Measurements from ENCODE around the gene RASSF8.
"Not testable (repeated sequence)": the region's sequence is repeated elsewhere in the genome, so short reads cannot be mapped to it uniquely, and the experiment has no call there.

RASSF8 gene

DNA sequence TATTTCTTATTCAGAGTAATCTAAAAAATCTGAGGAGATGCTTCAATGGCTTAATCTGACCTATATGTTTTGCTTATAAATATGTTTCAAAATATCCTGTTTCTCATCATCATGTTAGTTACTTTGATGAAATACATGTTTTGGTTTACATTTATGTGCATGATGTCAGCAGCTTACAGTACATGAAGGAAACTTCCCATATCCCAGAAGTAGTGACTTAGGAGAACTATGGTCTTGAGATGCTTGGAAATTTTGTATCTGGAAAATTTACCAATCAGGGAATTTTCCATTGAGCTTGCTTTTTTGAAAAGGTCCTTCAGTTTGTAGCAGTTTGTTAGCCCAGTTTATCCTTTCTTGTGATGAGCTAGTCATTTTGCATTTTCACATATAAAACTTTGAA is 73.3 kb downstream of the RASSF8 start:
- DNase-seq, result peak; percentile 72

DNA sequence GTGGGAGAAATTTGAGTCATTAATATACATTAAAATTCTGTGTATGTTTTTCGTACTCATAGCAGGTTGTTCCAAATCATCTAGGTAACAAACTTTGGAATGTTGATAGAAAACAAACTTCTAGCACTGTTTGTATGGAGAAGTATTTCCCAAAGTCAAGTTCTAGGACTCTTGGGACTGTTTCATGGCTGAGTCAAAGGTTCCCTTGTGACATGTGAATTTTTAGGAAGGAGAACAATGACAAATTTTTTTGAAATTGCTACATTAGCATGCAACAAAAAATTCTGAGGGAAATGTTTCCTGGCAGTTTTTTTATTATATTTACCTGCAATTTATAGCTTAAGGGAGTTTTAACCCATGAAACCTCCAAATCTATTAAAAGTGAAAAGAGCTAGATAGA is 73.8 kb downstream of the RASSF8 start:
- peak; percentile 59 for DNase-seq

DNA sequence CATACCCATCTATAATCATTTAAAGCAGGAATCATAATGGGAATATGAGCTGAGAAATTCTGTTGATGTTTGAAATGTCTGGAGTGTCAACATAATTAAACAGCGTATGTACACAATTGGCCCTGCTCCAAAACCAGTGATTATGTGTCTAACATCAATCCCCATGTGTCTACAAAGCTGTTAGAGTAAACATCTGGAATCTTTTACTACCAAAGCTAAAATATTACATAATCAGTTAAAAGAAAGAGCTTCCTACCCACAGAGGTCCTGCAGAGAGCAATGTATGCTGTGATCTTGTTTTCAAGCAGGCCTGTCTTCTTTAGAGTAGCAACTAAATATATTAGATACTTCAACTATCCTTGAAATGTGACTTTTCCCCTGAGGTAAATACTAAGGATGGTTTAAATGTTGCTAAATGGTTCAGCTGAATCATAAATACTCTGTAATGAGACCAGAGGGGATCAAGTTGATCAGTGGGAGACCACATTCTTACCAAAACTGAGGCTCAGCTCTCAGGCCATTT is 74.3 kb downstream of the RASSF8 start:
- DNase-seq, result no peak

DNA sequence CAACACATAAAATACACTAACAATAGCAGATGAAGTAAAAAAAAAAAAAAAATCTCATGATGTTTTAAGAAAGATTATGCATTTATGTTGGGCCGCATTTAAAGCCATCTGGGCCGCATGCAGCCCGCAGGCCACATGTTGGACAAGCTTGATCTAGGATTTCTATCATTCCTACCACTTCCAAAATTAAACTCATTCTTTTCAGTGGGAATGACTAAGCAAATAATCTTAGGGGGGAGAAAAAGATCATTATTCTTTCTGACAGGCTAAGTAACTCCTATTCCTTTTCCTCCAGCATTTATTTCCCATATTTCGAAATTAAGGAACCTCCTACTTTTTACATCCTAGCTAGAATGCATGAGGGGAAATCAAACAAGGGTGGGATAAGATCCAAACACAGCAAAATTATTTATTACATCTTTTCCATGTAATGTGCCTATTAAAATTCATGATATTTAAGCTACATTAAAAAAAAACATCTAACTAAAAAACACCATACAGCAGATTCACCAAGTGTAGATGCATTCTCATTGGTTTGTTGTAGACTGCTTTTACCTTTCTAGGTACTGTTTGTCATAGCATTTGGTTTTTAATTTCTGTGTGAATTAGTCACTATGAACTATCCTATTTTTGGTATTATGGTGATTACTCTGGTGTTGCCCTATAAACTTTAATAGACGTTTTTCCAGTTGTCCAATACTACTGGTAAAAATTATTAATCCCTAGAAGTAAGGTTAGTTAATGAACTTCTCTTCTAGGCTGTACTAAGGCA is 76.1 kb downstream of the RASSF8 start:
- DNase-seq, result no peak

DNA sequence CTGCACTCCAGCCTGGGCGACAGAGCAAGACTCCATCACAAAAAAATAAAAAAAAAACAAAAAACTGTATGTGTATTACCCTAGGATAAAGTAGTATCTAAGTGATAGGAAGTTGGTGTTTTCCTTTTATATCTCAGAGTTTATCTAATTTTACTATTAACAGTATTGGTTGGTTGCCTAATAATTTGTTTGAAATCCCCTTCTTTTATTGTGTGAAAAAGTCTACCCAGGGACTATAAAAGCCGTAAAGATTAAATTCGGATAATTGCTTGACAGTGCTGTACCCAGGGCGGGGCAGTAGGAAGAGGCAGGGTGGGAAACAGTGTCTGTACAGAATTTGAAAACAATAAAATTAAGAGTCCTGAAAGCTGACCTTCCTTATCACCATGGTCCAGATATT is 78.4 kb downstream of the RASSF8 start:
- no peak for DNase-seq

DNA sequence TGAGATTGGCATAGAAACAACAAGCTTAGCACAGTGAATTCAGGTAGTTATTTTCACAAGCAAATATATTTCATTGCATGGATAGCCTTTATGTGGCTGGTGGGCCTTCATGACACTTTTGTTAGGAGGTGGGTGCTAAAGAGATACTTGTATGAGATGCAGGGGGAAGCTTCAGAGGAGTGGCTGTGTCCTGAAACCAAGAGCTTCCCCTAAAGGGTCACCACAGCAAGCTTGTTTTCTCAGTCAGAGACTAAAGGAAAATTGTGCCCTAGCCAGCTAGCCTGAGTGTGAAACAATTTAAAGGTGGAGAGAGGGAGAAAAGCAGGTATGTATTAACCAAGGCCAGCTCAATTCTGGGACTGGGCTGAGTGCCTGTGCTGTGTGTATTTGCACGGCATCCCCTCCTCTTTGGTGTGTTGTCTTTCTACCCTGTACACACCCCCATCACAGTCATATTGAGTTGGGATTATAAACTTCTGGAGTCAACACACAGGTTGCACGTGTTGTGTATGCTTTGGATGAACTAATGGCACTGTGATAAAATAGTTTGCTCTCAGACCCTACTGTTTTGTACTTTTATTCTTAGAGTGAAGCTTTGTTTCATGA is 79.2 kb downstream of the RASSF8 start:
- no peak for DNase-seq

DNA sequence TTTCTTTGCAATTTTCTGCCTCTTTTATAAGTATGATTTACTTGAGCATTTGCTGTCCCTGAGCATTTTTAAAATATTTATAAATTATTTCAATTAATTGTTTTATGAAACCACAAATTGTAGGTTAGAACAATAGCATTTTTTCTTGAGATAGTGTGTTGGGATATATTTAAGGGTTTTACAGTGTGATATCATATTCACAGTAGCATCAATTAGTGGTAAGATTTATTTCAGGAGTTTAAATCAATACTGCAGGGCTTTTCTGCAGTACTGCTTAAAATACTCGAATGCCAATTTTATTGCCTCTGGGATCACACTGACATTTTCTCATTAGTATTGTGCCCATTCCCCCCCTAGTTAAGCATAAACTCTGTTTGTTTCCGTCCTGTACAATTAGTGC is 84.2 kb downstream of the RASSF8 start:
- DNase-seq, result no peak

DNA sequence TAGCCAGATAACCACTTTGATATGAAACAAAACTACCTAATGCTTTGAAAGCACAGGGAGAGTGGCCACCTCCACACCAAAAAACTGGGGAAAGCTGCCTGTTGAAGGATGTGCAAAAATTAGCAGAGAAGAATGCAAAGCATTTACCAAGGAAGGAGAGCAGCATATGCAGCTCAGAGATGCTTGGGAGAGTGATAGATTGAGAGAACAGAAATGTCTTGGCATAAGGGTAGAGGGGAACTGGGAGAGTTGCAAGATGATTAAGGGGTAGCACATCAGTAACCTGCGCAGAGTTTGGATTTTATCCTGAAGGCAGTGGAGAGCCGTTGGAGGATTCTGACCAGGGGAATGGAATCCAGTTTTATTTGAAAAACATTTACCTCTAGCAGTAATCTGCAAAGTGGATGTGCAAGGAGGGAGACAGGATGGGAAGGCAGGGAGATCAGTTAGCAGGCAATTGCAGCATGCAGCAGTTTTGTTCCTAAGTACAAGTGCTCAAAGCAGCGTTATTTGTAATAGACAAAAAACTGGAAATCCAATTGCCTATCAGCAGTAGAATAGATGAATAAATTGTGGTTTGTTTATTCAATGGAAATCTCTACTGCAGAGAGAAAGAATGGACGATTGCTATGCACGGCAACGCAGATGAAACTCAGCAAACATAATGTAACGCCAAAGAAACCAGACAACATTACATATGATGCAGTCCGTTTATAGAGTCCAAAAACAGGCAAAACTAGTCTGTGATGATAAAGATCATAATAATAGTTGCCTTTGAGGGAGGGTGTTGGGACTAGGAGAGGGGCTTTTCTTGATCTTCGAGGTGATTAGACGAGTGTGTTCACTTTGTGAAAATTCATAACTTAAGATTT is 84.9 kb downstream of the RASSF8 start:
- DNase-seq, result no peak

DNA sequence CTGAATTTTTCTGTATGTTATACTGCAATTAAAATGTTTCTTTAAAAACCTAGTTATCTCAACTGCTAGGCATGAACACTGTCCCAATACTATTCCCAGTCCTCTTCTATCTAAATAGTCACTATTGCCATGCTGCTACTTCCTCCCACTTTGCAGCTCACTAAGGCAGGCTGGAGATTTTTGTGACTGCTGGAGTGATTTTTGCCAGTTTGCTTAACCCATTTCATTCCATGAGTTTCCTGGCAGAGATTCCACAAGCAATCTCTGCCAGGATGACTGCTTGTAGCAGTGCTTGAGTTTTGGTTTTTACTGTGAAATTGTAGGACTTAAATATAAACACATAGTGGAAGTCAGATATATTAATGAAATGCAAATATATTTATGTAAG is 85.5 kb downstream of the RASSF8 start:
- no peak for DNase-seq

DNA sequence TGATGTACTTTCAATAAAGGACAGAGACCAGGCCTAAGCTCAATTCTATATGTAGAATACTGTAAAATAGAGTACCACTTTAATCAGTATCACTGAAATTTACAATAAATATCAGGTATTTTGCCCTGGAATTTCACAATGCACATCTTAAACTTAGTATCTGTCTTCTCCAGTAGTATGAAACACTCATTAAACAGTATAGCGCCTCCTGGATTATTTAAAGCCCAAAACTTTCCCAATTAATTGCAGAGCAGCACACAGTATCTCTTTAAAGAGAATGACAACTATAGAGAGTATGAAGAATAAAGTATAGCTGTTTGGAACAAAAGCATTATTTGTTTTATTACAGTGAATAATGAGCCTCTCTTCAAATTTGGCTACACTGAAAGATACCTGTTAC is 86.1 kb downstream of the RASSF8 start:
- no peak for DNase-seq

DNA sequence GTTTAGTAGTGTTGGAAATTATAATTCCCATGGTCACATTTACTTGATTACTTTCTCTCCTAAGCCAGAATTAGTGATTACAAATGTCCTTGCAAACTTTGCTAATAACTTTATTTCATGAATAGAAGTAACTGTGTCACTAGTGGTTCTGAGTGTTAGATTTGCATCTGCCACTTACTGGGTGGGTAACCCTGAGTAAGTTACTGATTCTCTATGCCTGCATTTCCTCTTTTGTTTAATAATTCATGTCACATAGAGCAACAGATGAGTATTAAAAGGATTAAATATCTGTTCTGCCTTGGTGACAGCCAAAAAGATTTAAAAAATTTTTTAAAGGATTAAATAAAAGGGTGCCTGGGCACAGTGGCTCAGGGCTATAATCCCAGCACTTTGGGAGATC is 87.7 kb downstream of the RASSF8 start:
- no peak for DNase-seq

DNA sequence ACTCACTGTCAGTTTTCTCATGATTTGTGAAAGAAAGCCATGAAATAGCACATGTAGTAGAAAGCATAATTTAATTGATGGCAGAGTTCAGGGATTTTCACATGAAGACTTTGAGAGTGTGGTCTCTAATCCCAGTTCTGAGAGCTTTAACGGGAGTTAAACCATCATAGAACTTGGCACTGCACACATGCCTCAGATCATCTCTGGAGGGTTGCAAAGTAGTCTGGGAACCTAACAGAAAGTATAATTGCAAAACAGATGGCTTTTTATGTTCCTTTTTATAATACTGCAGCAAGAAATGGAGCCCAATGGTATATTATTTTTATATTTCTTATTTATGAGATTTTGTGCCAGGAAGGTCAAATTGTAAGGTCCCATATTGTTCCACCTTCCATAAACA is 88.4 kb downstream of the RASSF8 start:
- DNase-seq, result no peak

DNA sequence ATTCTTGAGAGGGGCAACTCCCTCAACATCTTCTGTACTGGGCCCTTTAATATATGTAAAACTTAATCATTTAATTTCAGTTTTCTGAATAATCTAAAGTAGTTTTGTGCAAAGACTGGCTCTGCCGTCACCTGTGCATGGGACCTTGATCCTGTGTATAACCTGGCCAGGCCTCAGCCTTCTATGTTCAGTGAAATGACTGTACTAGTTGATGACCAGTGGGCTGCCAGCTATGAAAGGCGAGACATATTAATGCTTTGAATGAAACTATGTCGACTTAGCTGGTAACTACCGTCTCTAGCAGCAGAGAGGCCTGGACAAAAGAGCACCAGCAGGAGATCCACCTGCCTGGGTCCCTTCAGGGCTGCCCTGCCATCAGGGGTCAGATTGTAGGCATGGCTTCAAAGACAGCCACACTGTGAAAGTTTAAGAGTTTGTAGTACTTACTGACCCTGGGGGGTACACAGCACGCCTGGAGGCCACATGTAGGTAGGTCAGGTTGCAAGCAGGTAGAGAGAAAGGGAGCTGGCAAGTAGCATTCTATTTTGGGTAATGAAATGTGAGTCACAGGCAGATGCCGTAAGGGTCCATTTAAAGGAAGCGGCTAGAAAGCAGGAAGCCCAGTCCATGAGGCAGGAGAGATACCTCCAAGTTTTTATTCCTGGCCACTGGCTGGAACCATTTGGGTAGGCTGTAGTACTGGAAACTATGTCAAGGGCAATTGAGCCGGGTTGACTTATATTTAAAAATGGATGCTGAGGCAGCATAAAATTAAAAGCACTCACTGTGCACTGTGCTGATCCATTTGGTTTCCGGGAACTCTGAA is 89.1 kb downstream of the RASSF8 start:
- DNase-seq, result no peak

DNA sequence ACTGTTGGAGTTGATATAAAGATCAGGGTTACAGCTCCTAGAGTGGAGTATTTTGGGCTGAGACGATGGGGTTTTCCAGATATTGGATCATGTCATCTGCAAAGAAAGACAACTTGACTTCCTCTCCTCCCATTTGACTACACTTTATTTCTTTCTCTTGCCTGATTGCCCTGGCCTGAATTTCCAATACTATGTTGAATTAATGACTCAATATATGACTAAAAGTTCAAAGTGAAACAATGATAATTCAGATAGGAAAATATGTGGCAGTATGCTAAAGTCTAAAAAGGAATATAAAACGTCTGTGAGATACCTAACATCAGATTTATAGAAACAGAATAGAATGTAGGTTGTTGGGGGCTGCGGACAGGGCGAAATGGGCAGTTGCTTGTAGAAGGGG is 94.2 kb downstream of the RASSF8 start:
- DNase-seq, result peak; percentile 3

DNA sequence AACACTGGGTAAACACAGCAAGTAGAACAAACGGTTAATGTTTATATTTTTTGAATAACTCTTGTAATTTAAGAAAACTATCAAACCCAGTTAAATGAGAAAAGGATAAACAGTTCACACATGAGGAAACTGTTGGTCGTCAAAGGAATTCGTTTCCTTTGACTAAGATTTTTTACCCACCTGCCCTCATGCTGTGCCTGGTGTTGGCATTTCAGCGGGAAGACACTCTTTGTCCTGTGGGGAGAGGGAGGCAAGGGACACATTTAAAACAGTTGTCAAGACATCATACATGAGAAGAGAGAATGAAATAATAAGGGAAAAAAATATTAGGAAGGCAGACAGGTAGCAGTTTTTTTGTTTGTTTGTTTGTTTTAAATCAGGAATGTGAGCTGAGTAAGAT is 95.9 kb downstream of the RASSF8 start:
- no peak for DNase-seq

DNA sequence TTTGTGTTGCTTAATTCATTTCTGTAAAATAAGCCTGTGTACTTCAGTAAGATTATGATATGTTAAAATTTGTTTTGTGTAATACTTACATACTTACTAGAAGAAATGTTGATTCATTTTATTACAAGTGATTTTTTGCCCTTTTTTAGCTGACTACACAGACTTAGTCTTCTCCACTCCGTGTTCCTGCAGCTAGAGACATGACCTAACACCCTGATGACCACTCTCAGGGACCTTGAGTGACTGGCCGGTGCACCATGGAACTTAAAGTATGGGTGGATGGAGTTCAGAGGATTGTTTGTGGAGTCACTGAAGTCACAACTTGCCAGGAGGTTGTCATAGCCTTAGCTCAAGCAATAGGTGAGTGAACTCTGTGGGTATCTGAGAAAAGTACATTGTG is 96.6 kb downstream of the RASSF8 start:
- DNase-seq, result no peak

DNA sequence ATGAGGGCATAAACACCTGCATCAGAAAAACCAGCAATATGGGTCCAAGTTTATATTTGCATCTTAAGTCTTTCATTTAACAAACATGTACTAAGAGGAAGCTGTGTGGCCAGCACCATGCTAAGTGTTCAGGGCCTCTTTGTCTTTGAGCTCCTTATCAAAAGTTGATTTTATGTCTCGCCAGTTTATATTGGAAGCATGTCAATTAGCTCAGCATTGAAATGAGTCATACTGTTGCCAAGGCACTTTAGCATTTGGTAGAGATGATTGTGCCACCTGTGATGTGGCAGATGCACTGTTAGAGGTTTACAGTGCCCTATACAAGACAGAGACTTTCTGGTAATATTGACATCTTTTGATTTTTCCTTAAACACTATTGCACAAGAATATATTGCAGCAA is 97.9 kb downstream of the RASSF8 start:
- DNase-seq, result peak; percentile 16

DNA sequence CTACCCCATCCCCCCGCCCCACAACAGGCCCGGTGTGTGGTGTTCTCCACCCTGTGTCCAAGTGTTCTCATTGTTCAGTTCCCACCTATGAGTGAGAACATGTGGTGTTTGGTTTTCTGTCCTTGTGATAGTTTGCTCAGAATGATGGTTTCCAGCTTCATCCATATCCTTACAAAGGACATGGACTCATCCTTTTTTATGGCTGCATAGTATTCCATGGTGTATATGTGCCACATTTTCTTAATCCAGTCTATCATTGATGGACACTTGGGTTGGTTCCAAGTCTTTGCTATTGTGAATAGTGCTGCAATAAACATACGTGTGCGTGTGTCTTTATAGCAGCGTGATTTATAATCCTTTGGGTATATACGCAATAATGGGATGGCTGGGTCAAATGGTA is 98.8 kb downstream of the RASSF8 start:
- not testable (repeated sequence) for DNase-seq

DNA sequence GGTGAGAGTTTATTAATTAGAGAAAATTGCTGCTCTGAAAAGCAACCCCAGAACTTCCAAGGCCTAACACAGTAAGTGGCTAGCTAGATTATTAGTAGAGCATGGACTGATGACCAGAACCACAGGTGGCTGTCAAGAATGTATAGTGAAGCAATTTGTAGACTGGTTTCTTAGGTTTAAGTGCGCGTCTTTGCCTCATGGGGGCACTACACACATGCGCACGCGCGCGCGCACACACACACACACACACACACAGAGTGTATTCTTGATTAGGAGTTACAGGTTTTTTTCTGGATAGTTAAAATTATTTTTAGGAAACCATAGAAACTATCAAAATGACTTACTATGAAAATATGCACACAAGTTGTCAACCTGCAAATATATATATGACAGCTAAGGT is 99.8 kb downstream of the RASSF8 start:
- DNase-seq, result peak; percentile 8

DNA sequence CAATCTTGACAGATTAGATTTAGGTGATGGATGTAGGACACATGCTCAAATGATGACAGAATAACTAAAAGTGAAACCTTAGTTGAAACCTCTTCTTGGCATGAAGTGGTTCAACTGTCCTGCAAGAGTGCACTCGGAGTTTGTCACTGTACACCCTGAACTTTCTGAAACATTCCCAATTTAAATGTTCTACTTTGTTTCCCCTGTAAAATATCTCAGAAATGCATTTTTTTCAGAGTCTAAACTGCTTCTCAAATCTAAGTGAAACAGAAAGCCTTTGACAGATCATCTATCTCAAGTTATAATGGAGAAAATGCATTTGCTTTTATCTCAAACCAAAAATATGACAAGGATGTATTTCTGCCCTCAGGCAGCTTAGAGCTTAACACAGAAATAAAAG is 100.3 kb downstream of the RASSF8 start:
- DNase-seq, result peak; percentile 3

DNA sequence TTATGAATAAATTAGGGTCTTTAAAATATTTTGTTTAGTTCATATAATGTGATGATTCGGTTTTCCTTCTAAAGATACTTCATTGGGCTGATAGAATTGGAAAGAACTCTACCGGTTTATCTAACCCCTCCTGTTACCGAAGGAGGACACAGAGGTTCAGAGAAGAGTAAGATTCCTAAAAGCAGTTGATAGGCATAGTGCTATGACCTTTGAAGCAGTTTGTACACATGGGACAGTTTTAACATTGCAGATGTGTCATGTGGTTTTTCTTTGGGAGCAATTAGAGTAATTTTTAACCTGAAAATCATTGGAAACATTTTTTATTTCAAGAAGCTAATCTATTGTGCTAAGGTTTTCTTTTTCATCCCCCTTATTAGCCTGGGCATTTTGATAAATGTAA is 103.5 kb downstream of the RASSF8 start:
- no peak for DNase-seq

DNA sequence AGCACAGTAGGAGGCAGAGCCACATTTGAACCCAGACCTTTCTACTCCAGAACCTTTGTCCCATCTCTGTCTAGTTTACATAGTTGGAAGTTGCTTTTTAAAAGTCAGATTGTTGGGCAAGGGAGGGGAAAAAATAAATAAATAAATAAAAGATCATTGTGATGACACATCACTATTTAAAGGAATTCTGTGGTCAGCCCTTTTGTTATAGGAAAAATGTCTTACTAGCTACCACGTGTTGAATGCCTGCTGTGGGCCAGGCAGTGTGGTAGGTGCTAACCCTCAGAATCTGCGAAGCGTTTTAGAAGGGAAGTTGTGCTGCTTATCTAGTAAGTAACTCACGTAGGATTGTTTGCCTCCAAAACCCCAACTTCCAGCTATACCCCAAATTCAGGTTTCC is 104.1 kb downstream of the RASSF8 start:
- DNase-seq, result no peak

DNA sequence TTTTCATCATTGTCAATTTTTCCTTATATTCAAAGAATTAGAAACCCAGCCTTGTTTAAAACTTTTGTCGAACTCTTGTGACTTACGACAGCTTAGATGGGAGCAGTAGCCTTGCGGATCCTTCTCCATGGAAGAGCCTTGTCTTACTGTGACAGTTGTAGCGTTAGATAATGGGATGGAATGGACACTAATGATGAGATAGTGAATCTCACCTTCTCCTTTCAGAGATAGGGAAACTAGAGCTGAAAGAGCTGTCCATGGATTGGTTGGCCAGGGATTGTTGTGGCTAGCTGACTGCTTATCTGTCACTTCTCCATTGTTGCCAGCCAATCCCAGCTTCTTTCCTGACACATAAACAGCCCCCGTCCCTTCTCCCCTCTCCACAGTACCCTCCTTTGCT is 107.0 kb downstream of the RASSF8 start:
- DNase-seq, result no peak

All from inflammatory macrophage treated with lipopolysaccharide for 4 hours (primary cell).